Fibroblast of lung (primary cell): ENCODE measurements around the gene LAMB2. TPM values are rescaled to one million over a fixed set of nuclear protein-coding genes. Genes with fewer than 3 reads are reported as not detected.

Experiments
- DNase-seq, 2 donors: peaks; one replicate each; pipeline versions ENCODE4 v3.0.0 to v3.0.0-alpha.2; 2010; ENCODE audit warnings: low read depth in 2 of 2
- H2AFZ ChIP-seq: 2 replicates; pipeline ENCODE4 v1.5.1; 2012; ENCODE audit warnings: low read length, control low read depth, inconsistent platforms
- H3K27ac ChIP-seq: 2 replicates; pipeline ENCODE4 v1.5.1; 2011; ENCODE audit warnings: low read length, control low read depth; ENCODE audit not compliant: insufficient read depth
- H3K27me3 ChIP-seq: 2 replicates; pipeline ENCODE4 v1.5.1; 2011; ENCODE audit warnings: mild to moderate bottlenecking, low read length; ENCODE audit not compliant: control insufficient read depth, insufficient read depth
- H3K36me3 ChIP-seq: 2 replicates; pipeline ENCODE4 v1.5.1; 2011; ENCODE audit warnings: low read length; ENCODE audit not compliant: control insufficient read depth, insufficient read depth
- H3K4me1 ChIP-seq: 2 replicates; pipeline ENCODE4 v1.5.1; 2011; ENCODE audit warnings: low read length; ENCODE audit not compliant: control insufficient read depth, insufficient read depth; ENCODE audit errors: extremely low read depth
- H3K4me2 ChIP-seq: 2 replicates; pipeline ENCODE4 v1.5.1; 2011; ENCODE audit warnings: low read length, control low read depth; ENCODE audit not compliant: insufficient read depth; ENCODE audit errors: extremely low read depth
- H3K4me3 ChIP-seq, 4 experiments: fragments of 200-600 bp in 1 of 4; sonication (generic) in 1 of 4; replicated peaks in 1 of 4; 2 replicates each; pipeline ENCODE4 v1.5.1; 2011 to 2016; ENCODE audit warnings: low read length in 4 of 4, low read depth in 3 of 4, mild to moderate bottlenecking in 3 of 4, control low read depth in 2 of 4, inconsistent platforms in 1 of 4, mixed read lengths in 1 of 4; ENCODE audit not compliant: insufficient read depth in 1 of 4; ENCODE audit errors: control extremely low read depth in 1 of 4
- H3K79me2 ChIP-seq: 2 replicates; pipeline ENCODE4 v1.5.1; 2012; ENCODE audit warnings: mild to moderate bottlenecking, low read length, inconsistent platforms; ENCODE audit not compliant: control insufficient read depth, insufficient read depth
- H3K9ac ChIP-seq: 2 replicates; pipeline ENCODE4 v1.5.1; 2011; ENCODE audit warnings: mild to moderate bottlenecking, low read length, control low read depth; ENCODE audit not compliant: insufficient read depth
- H3K9me3 ChIP-seq: 2 replicates; pipeline ENCODE4 v1.5.1; 2012; ENCODE audit warnings: low read depth, low read length; ENCODE audit not compliant: control insufficient read depth, insufficient read depth
- H4K20me1 ChIP-seq: 2 replicates; pipeline ENCODE4 v1.5.1; 2011; ENCODE audit warnings: low read length; ENCODE audit not compliant: control insufficient read depth, insufficient read depth; ENCODE audit errors: extremely low read depth
- CTCF ChIP-seq, 2 donors: IDR thresholded peaks in 1 of 2; conservative IDR thresholded peaks in 1 of 2; 1 replicate in 1 of 2; 2 replicates in 1 of 2; pipeline ENCODE4 v1.5.1; 2011 to 2012; ENCODE audit warnings: low read length in 2 of 2, control low read depth in 1 of 2, inconsistent platforms in 1 of 2, low read depth in 1 of 2, mild to moderate bottlenecking in 1 of 2
- EZH2 ChIP-seq: IDR thresholded peaks from 2 replicates; pipeline ENCODE4 v1.5.1; 2012; ENCODE audit warnings: low read length, control low read depth, mild to moderate bottlenecking; ENCODE audit errors: missing control alignments
- polyA plus RNA-seq, 2 donors: library from polyadenylated mRNA; depleted of rRNA in 1 of 2; stranded (reverse) in 1 of 2; unstranded in 1 of 2; fragments of >200 nt; gene quantifications; 2 replicates each; pipeline ENCODE4 v1.2.1, GENCODE V29; 2011 to 2012; ENCODE audit warnings: missing spikeins in 1 of 2
- total RNA-seq: library from RNA; depleted of rRNA; stranded (reverse); fragments of >200 nt; gene quantifications from 2 replicates; pipeline ENCODE4 v1.2.1, GENCODE V29; 2014

The LAMB2 gene
- total and polyA plus RNA-seq, 2 donors (not counting 1 experiment from before 2014, with no cell fraction given) = 375 to 1,026 TPM

- no peaks in the 10 kb centered on the region for H3K9me3 ChIP-seq
- H4K20me1 ChIP-seq = no peaks in the 10 kb centered on the region
- H3K79me2 ChIP-seq = peaks cover 26% of the 10 kb centered on the region
- no peak overlapping the region for H3K4me2 ChIP-seq
- no peak overlapping the region for H3K4me3 ChIP-seq
- H3K36me3 ChIP-seq = peaks cover 19% of the 10 kb centered on the region
- no peak overlapping the region for H3K9ac ChIP-seq
- no peak for TF ChIP-seq EZH2
- no peak for TF ChIP-seq CTCF (conservative IDR thresholded peaks at IDR 0.05 in 1 of 2, IDR thresholded peaks at IDR 0.05 in 1 of 2; ENCODE audit: low read depth in 1 of 2, low read length in 2 of 2)
- no peak overlapping the region for H2AFZ ChIP-seq
- no peak overlapping the region for H3K27ac ChIP-seq
- DNase-seq = no peak
- H3K27me3 ChIP-seq = no peaks in the 10 kb centered on the region
- H3K4me1 ChIP-seq = peaks cover 3% of the 10 kb centered on the region
Measured at GRCh38 chr3:49161808-49162530, 29.1 kb upstream of the LAMB2 start.

- H3K9me3 ChIP-seq = no peaks in the 10 kb centered on the region
- H3K4me3 ChIP-seq = no peak overlapping the region
- H3K9ac ChIP-seq = no peak overlapping the region
- H3K4me2 ChIP-seq = no peak overlapping the region
- peaks cover 22% of the 10 kb centered on the region for H3K79me2 ChIP-seq
- H2AFZ ChIP-seq = no peak overlapping the region
- H3K36me3 ChIP-seq = peaks cover 19% of the 10 kb centered on the region
- no peak for DNase-seq
- peaks cover 2% of the 10 kb centered on the region for H3K4me1 ChIP-seq
- H3K27me3 ChIP-seq = no peaks in the 10 kb centered on the region
- no peak overlapping the region for H3K27ac ChIP-seq
- H4K20me1 ChIP-seq = no peaks in the 10 kb centered on the region
- TF ChIP-seq CTCF (conservative IDR thresholded peaks at IDR 0.05 in 1 of 2, IDR thresholded peaks at IDR 0.05 in 1 of 2; ENCODE audit: low read depth in 1 of 2, low read length in 2 of 2) (no peak), EZH2 (no peak)
Measured at GRCh38 chr3:49161197-49161596, 28.3 kb upstream of the LAMB2 start.

- Histone ChIP-seq H3K27me3 (no peaks in the 10 kb centered on the region), H3K4me2 (no peak overlapping the region), H3K9me3 (no peaks in the 10 kb centered on the region), H3K4me3 (no peak overlapping the region), H3K27ac (no peak overlapping the region), H3K79me2 (peaks cover 4% of the 10 kb centered on the region), H3K36me3 (peaks cover 16% of the 10 kb centered on the region), H3K9ac (no peak overlapping the region), H2AFZ (no peak overlapping the region), H4K20me1 (no peaks in the 10 kb centered on the region), H3K4me1 (no peaks in the 10 kb centered on the region)
- no peak for DNase-seq
- TF ChIP-seq EZH2 = no peak
Measured at GRCh38 chr3:49158792-49159191, 25.9 kb upstream of the LAMB2 start.
